HG02798 (cell line): ENCODE results near the gene LANCL3.

Source experiments
- ATAC-seq: cut with Tn5 transposase; IDR thresholded peaks from one replicate; pipeline ENCODE4 v1.9.1; 2021; ENCODE audit warnings: mild to moderate bottlenecking; ENCODE audit not compliant: unreplicated experiment, poor library complexity

LANCL3 gene

GRCh38 chrX:37678574-37678973 lies 107.1 kb downstream of the LANCL3 start:
- no peak for ATAC-seq

- ATAC-seq, result no peak
Measured at GRCh38 chrX:37679230-37679629, 107.8 kb downstream of the LANCL3 start.

GRCh38 chrX:37679888-37680287 lies 108.4 kb downstream of the LANCL3 start:
- no peak for ATAC-seq

- ATAC-seq, result no peak
Measured at GRCh38 chrX:37684426-37684825, 113.0 kb downstream of the LANCL3 start.

GRCh38 chrX:37684973-37685372 lies 113.5 kb downstream of the LANCL3 start:
- no peak for ATAC-seq

GRCh38 chrX:37685381-37686359 lies 114.2 kb downstream of the LANCL3 start, which contains the start of gene XK:
Gene XK, plus strand, starts transcription at chrX:37685791. Its CDS starts 171 bp downstream, at chrX:37685962.
- peak; percentile 84 for ATAC-seq

- ATAC-seq, result no peak
Measured at GRCh38 chrX:37686369-37686995, 115.0 kb downstream of the LANCL3 start.

GRCh38 chrX:37686996-37687395 lies 115.5 kb downstream of the LANCL3 start:
- no peak for ATAC-seq

GRCh38 chrX:37690119-37690518 lies 118.7 kb downstream of the LANCL3 start:
- ATAC-seq, result no peak

- no peak for ATAC-seq
Measured at GRCh38 chrX:37692918-37693317, 121.5 kb downstream of the LANCL3 start.

- ATAC-seq, result no peak
Measured at GRCh38 chrX:37697169-37697760, 125.8 kb downstream of the LANCL3 start.

GRCh38 chrX:37701588-37701987 lies 130.1 kb downstream of the LANCL3 start:
- no peak for ATAC-seq

GRCh38 chrX:37711991-37712390 lies 140.5 kb downstream of the LANCL3 start:
- no peak for ATAC-seq

GRCh38 chrX:37712458-37712857 lies 141.0 kb downstream of the LANCL3 start:
- no peak for ATAC-seq

- no peak for ATAC-seq
Measured at GRCh38 chrX:37714479-37714878, 143.0 kb downstream of the LANCL3 start.

- ATAC-seq, result no peak
Measured at GRCh38 chrX:37716602-37717001, 145.1 kb downstream of the LANCL3 start.

- ATAC-seq, result no peak
Measured at GRCh38 chrX:37717708-37718107, 146.2 kb downstream of the LANCL3 start.

- no peak for ATAC-seq
Measured at GRCh38 chrX:37722595-37722994, 151.1 kb downstream of the LANCL3 start.

GRCh38 chrX:37726346-37726745 lies 154.9 kb downstream of the LANCL3 start:
- no peak for ATAC-seq
